NCI-H82 (cell line): ENCODE measurements around the gene NLRP1.

ENCODE experiments used
- DNase-seq: peaks from one replicate; lab custom pipeline; 2025; lab: John Stamatoyannopoulos, UW

The NLRP1 gene

GRCh38 chr17:5516060-5516792 lies 68.1 kb downstream of the NLRP1 start:
- DNase-seq: no peak

- DNase-seq: no peak
Observed at GRCh38 chr17:5514976-5515375, 69.3 kb downstream of the NLRP1 start.

DNA sequence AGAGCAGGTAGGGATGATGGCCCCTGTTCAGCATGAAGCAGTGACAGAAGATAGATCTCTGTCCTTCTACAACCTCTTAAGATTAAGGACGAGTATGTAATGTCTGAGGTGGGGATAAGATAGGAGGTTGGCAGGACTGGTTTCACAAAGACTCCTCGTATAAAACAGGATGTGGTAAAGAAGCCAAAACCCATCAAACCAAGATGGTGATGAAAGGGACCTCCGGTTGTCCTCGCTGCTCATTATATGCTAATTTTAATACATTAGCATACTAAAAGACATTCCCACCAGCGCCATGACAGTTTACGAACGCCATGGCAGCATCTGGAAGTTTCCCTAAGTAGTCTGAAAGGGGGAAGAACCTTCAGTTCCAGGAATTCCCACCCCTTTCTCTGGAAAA lies 70.7 kb downstream of the NLRP1 start:
- DNase-seq: no peak

DNA sequence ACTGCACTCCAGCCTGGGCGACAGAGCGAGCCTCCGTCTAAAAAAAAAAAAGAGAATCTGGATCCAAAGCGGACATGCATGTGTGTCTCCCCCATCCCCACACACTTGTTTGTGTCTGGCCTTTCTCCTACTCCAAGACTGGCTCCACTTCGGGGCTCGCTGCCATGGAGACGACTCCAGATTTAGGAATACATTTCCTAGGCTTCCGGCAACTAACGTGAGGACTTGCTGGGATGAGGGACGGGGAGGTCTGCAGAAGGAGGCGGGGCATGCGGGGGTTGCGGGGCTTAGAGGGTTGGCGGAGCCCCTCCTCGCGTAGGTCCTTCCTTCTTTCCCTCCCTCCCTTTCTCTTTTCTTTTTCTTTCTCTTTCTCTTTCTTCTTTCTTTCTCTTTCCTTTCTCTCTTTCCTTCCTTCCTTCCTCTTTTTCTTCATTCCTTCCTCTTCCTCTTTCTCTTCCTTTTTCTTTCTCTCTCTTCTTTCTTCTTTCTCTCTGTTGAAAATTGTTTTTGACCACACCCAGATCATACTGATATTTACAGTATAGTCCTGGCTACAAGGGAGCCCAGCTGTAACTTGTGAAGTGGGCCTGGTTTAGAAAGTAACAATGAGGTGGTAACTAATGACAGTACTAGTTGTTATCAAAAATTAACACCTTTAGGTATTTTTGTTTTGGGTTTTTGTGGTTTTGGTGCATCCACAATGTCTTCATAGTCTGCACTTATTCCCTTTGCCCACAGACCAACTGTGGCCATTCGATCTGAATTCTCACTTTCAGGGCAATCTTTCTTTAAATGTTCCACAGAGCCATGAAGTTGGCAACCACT lies 72.7 kb downstream of the NLRP1 start:
- peak; percentile 31 for DNase-seq

DNA sequence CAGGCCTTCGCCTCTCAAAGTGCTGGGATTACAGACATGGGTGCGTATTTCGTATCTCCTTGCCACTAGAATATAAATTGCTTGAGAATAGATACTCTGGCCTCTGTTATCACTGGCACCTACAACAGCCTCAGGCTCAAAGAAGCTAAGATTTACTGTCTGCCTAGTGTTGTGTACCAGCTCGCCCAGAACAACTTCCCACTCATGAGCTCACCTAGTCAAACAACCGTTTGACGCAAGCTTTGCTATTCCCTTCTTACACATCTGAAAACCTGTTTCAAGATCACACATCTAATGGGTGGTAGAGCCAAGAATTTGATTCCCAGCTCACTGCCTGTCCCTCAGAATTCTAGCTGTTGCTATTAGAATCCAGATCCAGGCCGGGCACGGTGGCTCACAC lies 73.5 kb downstream of the NLRP1 start:
- DNase-seq: no peak

DNA sequence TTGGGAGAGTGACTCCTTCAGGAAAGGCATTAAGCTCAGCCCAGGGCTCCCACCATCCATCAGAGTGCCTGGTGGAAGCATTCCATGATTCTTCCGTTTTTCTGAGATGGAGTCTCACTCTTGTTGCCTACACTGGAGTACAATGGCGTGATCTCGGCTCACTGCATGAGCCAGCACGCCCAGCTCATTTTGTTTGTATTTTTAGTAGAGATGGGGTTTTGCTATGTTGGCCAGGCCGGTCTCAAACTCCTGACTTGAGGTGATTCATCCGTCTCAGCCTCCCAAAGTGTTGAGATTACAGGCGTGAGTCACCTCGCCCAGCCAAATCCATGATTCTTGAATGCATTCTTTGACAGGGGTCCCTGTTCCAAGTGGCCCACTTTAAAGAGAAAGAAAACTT lies 74.8 kb downstream of the NLRP1 start:
- DNase-seq: no peak

DNA sequence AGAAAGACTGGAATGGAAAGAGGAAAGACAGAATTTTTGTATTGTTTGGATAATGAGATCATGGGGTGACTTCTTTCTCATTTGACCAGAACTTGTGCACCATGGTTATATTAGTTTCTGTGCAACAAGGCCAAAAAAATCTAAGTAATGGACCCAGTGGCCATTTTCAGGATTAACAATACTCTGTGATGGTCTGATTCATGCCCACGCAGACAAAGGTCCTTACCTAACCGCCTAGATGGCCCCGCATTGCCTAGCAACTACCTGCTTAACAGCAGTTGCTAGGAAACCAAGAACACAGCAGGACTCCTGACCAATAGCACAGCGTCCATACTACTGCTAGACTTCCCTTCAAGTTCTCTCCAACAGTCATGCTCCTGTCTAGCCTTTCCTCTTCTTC lies 75.5 kb downstream of the NLRP1 start:
- DNase-seq: peak; percentile 61

DNA sequence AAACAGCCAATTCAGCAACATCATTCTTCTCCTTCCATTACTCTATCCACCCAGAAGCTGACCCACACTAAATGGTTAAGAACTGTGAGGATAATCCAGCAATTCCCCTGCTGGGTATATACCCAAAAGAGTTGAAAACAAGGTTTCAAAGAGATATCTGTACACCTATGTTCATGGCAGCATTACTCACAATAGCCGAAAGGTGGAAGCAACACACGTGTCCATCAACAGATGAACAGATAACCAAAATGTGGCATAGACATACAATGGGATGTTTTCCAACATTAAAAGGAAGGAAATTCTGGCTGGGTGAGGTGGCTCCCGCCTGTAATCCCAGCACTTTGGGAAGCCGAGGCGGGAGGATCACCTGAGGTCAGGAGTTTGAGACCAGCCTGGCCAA lies 78.0 kb downstream of the NLRP1 start:
- DNase-seq: no peak

DNA sequence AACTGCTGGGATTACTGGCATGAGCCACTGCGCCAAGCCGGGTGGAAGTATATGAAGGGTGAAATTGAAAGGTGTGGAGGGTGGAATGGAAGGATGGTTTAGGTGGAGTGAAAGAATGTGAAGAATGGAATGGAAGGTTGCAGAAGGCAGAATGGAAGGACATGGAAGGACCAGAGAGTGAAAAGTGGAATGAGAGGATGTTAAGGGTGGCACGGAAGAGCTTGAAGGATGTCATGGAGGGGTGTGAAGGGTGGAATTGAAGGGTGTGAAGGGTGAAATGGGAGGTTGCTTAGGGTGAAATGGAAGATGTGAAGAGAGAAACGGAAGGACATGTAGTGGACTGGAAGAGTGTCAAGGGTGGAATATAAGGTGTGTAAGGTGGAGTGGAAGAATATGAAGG lies 81.8 kb downstream of the NLRP1 start:
- no peak for DNase-seq

GRCh38 chr17:5501685-5502084 lies 82.6 kb downstream of the NLRP1 start:
- DNase-seq: no peak

DNA sequence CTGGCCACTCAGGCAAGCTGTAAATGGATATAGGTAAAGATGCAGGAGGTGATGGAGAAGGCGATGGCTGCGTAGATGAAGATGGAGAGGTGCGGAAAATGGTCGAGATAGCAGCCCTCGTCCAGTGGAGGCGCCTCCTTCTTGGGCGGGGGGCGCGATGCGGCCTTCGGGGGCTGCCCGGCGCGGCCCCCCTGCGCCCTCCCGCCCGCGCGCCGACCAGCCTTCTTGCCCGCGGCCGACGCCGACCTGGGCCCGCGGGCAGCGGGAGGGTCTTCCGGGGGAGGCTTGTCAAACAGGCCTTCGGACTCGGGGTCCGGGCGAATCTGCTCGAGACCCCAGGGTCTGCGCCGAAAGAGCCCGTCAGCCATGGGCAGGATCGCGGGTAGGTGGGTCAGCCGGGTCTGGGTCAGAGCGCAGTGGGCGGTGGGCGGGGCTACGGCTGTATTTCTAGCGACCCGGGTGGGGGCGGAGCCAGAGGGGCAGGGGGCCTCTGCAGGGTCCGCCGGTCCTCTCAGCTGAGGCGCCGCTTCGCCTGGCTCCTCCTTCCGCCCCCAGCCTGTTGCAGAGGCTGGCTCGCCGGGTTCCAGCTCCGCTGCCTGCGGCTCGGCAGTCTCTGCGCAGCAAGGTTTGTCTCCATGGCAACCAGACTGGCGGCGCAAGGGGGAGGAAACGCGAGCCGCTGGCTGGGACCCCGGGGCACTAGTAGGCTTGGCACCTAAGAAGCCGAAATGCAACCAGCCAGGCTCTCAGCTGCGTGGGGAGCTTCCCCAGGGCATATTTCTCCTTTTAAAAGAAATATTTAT lies 83.5 kb downstream of the NLRP1 start:
- peak; percentile 97 for DNase-seq

GRCh38 chr17:5500247-5500588 lies 84.1 kb downstream of the NLRP1 start:
- DNase-seq: no peak

DNA sequence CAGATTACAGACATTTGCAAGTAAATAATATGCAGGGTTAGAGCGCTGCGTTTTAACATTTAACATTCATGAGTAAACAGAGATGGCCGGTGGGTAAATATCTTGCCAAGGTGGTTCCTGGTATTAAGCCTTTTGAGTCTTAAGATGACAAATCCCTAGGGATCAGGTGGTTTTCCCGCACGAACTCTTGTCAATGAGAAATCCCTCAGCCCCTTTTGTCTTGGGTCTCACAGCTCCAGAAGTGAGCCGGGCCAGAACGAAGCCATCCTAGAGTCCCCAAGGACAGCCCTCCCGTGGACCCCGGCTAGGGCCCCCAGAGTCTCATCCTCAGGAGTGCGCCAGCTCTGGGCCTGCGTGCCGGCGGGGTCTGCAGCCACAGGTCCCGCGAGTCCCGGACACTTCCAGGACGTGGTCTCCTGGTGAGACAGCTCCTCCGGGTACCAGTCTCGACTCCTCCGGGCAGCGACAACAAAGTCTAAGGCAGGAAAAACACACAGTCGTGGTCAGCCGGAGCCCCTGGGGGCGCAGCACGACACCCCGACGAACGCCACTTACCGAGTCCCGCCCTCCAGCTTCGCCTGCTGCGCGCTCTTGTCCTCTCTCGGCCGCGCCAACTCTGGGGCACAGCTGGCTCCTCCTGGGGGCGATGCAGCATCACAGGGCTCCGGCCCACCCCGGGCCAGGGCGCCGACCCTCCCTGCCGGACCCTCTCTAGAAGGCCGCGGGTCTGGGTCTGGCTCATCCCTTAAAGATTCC lies 84.7 kb downstream of the NLRP1 start:
- peak; percentile 54 for DNase-seq

DNA sequence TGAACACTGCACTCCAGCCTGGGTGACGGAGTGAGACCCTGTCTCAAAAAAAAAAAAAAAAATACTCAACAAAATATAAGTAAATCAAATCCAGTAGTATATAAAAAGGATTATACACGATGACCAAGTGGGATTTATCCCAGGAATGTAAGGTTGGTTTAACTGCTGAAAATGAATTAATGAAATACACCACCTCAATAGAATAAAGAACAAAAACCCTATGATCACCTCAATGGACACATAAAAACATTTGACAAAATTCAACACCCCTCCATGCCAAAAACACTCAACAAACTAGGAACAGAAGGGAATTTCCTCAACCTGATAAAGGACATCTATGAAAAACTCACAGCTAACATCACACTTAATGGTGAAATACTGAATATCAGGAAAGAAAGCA lies 91.3 kb downstream of the NLRP1 start:
- DNase-seq: no peak

GRCh38 chr17:5488752-5489151 lies 95.6 kb downstream of the NLRP1 start:
- no peak for DNase-seq

DNA sequence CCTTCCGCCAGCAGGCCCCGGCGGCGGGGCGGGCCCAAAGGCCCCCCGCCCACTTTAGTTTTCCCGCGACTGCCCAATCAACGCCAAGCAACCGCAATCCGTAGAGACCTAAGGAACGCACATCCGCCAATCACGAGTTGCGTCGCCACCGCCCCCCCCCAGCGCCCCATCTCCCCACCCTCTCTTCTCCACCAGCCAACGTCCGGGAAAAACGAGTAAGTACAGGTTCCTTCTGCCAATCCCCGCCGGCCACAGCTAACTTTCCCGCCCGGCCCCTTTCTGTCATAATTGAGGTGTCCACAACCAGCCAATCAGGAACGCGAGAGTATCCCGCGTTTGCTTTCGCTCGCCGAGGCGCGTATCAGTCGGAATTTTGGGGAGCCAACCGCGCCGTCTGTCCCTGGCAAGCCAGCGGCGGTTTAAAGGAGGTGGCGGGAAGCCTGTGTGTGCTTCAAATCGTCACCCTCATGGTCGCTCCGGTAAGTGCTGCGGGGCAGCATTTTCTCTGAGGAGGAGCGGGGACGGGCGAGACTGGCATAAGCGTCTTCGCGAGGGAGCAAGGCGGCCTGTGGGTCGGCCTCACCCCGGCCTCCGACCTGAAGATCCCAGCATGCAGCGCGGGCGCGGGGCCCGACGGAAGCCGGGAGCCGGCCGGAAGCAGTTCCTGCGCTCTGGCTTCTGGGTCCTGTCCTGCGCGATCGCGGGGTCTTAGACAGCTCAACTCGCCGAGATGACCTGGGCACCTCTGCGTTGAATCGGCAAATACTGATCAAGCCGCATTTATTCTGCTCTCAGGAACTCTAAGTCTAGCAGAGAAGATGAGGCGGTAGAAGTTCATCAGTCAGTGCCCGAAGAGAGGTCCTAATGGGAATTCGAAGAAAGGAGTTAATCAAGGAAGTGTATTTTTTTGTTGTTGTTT lies 97.8 kb downstream of the NLRP1 start, which contains the start of gene MIS12:
TSS of gene MIS12 (plus strand) at position 361 of the 919 bp plus-strand sequence. CDS start 2,297 bp downstream, outside the sequence.
- DNase-seq: peak; percentile 100

DNA sequence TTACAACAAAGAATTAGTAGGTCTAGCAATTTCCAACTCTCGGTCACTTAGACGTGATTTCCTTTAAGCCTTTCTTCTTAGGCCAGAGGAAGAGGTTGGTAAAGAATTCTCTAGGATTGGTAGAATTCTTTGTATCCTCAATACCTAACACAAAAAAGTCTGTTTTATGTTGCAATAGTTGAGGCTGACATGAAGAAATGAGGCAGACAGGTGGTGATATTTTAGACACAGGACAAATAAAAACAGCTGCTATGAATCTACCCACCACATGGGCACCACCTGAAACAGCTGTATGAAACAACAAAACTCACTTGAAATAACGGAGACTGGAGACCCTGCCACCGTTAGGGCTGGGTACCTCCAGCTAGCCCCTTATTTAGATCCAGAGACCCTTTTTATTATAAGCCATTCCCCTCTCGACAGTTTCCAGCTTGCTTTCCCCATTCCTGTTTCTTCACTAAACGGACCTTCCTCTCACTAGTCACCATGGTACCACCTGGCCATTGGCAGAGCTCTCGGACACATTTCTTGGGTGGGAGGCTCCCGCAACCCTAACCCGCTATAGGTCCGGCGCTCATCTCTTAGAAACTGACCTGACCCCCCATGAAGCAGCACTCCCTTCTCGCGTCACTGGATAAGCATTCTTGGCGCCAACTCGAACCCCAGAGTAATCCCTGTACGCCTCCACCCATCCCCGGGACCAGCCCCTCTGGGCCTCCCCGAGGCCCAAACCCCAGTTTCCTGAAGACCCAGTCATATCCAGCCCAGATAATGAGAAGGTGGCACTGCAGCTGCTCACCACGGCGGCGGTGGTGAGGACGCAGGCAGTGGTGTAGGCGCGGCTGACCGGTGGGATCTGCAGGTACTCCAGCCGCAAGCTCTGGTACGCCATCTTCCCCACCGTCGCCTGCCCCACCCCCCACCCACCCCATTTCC lies 98.8 kb downstream of the NLRP1 start, which contains the start of gene DERL2:
TSS of gene DERL2 (minus strand) at position 909 of the 936 bp plus-strand sequence. CDS start at position 892, 17 bp downstream.
- peak; percentile 81 for DNase-seq

- no peak for DNase-seq
Observed at GRCh38 chr17:5481451-5481850, 102.9 kb downstream of the NLRP1 start.

DNA sequence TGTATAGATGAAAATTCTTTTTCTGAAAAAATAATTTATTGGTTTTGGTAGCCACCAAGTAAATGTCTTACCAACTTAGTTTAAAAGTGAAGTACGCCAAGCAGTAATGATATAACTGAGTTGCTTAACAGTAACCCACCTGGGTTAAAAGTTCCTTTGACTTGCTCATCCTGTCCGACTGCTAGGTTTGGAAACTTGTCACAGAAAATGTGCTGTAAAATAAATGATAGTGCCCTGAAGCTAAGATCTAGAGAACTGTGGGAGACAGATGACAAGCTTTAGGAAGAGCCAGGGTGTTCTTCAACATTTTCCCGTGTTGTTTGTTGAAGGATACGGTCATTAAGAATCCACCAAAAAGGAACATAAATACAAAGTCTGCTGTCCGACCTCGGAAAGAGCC lies 103.3 kb downstream of the NLRP1 start:
- DNase-seq: no peak
